ENCODE measurements around the gene ARHGAP26. TPM values are rescaled to one million over a fixed set of nuclear protein-coding genes. Genes with fewer than 3 reads are reported as not detected.

Gene ARHGAP26
- total RNA-seq, 1 experiment from 2014 or later, result 34.5 TPM

- intact Hi-C loops (cut with micrococcal nuclease), result no loop called here
- BruUV-seq (replicated peaks), result no TSS peak
- TF ChIP-seq CTCF (IDR thresholded peaks at IDR 0.05 in 2 of 3, conservative IDR thresholded peaks at IDR 0.05 in 1 of 3; ENCODE audit: borderline replicate concordance in 1 of 3, insufficient read depth in 1 of 3, low read depth in 2 of 3, low read length in 2 of 3) (no peak), RAD21 (IDR thresholded peaks at IDR 0.05; ENCODE audit: low read depth) (no peak)
Measured at GRCh38 chr5:143129203-143129602, 359.0 kb downstream of the ARHGAP26 start.

GRCh38 chr5:143129910-143130612 lies 359.9 kb downstream of the ARHGAP26 start:
- POLR2A ChIA-PET, result no interaction called here
- no peak overlapping the region for H3K27ac ChIP-seq (ENCODE audit: low read depth, low read length)
- H3K9ac ChIP-seq (ENCODE audit: low read length), result no peak overlapping the region
- H2AFZ ChIP-seq (ENCODE audit: low read depth, low read length, poor library complexity, severe bottlenecking), result no peak overlapping the region
- RAD21 ChIA-PET (ENCODE audit: low non-redundant PET in 1 of 2, low total read pairs in 2 of 2, uncharacterized antibody in 2 of 2, unreplicated experiment in 2 of 2), result no interaction called here
- H3K4me2 ChIP-seq (ENCODE audit: low read length), result no peak overlapping the region
- no peak overlapping the region for H3K4me3 ChIP-seq (replicated peaks in 1 of 2; ENCODE audit: low read depth in 1 of 2, low read length in 2 of 2)
- H3K9me3 ChIP-seq (ENCODE audit: control insufficient read depth in 1 of 2, insufficient read depth in 1 of 2, low read depth in 1 of 2, low read length in 2 of 2), result no peaks in the 10 kb centered on the region
- no peaks in the 10 kb centered on the region for H3K79me2 ChIP-seq (ENCODE audit: insufficient read depth, low read length)
- no peak for TF ChIP-seq POLR2A (IDR thresholded peaks at IDR 0.05; ENCODE audit: borderline replicate concordance, extremely low read depth, insufficient read depth, insufficient read length)
- no peaks in the 10 kb centered on the region for H4K20me1 ChIP-seq (ENCODE audit: insufficient read depth)
- no peak for DNase-seq (ENCODE audit: low read depth, low spot score)
- no peaks in the 10 kb centered on the region for H3K36me3 ChIP-seq (ENCODE audit: control insufficient read depth in 1 of 2, insufficient read depth in 2 of 2, low read length in 2 of 2)
- no peak for ATAC-seq
- intact Hi-C loops (cut with micrococcal nuclease), result no loop called here
- peaks cover 0 to 12% of the 10 kb centered on the region in 2 experiments; a peak in 1 of 4 replicates for H3K4me1 ChIP-seq (ENCODE audit: control insufficient read depth in 1 of 2, insufficient read depth in 2 of 2, low read length in 2 of 2)
- no TSS peak for BruUV-seq (replicated peaks)
- no peaks in the 10 kb centered on the region for H3K27me3 ChIP-seq (ENCODE audit: insufficient read depth, low read length)
- H3K9me2 ChIP-seq (ENCODE audit: insufficient read depth), result no peaks in the 10 kb centered on the region
- CTCF ChIA-PET, result interaction anchor here (1.3 kb wide), 1 partner anchor 13 kb away, joined by 4 read pairs; no protein-coding TSS in a partner anchor

More at GRCh38 chr5:143129203-143129602, 359.0 kb downstream of the ARHGAP26 start:
- CTCF ChIA-PET, result no interaction called here
- RAD21 ChIA-PET (ENCODE audit: low non-redundant PET in 1 of 2, low total read pairs in 2 of 2, uncharacterized antibody in 2 of 2, unreplicated experiment in 2 of 2), result no interaction called here
- H3K27ac ChIP-seq (ENCODE audit: low read depth, low read length), result no peak overlapping the region
- H4K20me1 ChIP-seq (ENCODE audit: insufficient read depth), result no peaks in the 10 kb centered on the region
- H3K9me2 ChIP-seq (ENCODE audit: insufficient read depth), result no peaks in the 10 kb centered on the region
- DNase-seq (ENCODE audit: low read depth, low spot score) (no peak), ATAC-seq (no peak)
- H3K9ac ChIP-seq (ENCODE audit: low read length), result no peak overlapping the region
- H3K4me1 ChIP-seq (ENCODE audit: control insufficient read depth in 1 of 2, insufficient read depth in 2 of 2, low read length in 2 of 2), result peaks cover 0 to 4% of the 10 kb centered on the region in 2 experiments; a peak in 1 of 4 replicates
- no peak overlapping the region for H3K4me3 ChIP-seq (replicated peaks in 1 of 2; ENCODE audit: low read depth in 1 of 2, low read length in 2 of 2)
- H3K4me2 ChIP-seq (ENCODE audit: low read length), result no peak overlapping the region
- H3K36me3 ChIP-seq (ENCODE audit: control insufficient read depth in 1 of 2, insufficient read depth in 2 of 2, low read length in 2 of 2), result no peaks in the 10 kb centered on the region
- H3K79me2 ChIP-seq (ENCODE audit: insufficient read depth, low read length), result no peaks in the 10 kb centered on the region
- H2AFZ ChIP-seq (ENCODE audit: low read depth, low read length, poor library complexity, severe bottlenecking), result no peak overlapping the region
- no peaks in the 10 kb centered on the region for H3K9me3 ChIP-seq (ENCODE audit: control insufficient read depth in 1 of 2, insufficient read depth in 1 of 2, low read depth in 1 of 2, low read length in 2 of 2)
- H3K27me3 ChIP-seq (ENCODE audit: insufficient read depth, low read length), result no peaks in the 10 kb centered on the region
- POLR2A ChIA-PET, result no interaction called here
